Measurements from ENCODE around the gene EARS2. TPM values are rescaled to one million over a fixed set of nuclear protein-coding genes. Genes with fewer than 3 reads are reported as not detected.
A peak's percentile ranks its signal among the peaks of the same experiment; 100 is the strongest.

EARS2 gene
- total and polyA plus RNA-seq, 2 of the 8 experiments (the other 6 are each of a cell fraction or from before 2014, with no cell fraction given): 47.8 to 111 TPM

GRCh38 chr16:23510164-23510914, 46.8 kb downstream of the EARS2 start, which contains the start of gene GGA2:
Gene GGA2 (minus strand): TSS chr16:23510494. CDS start chr16:23510411, 83 bp downstream.
- POLR2A ChIA-PET (ENCODE audit: partially characterized antibody): interaction anchor here (0.8 to 6.9 kb wide), 13 partner anchors 10 to 102 kb away, joined by 3 to 63 read pairs (median 6); no protein-coding TSS in a partner anchor
- Histone ChIP-seq H3K4ac (replicated peaks; ENCODE audit: insufficient read length, low read depth, low read length) (peak within 1 kb of the TSS; percentile 76), H3K79me2 (ENCODE audit: control insufficient read depth in 1 of 2, insufficient read depth in 2 of 2, low read length in 2 of 2) (peaks cover 33 to 45% of the 10 kb centered on the region in 2 experiments), H3K4me1 (replicated peaks in 1 of 4; ENCODE audit: control insufficient read depth in 3 of 4, insufficient read depth in 4 of 4, low read length in 3 of 4) (peaks cover 0 to 9% (median 2%) of the 10 kb centered on the region in 4 experiments; a peak in 4 of 7 replicates), H2BK120ac (replicated peaks; ENCODE audit: low read depth, low read length) (no peak within 1 kb of the TSS), H4K20me1 (replicated peaks in 1 of 2; ENCODE audit: control insufficient read depth in 1 of 2, insufficient read depth in 2 of 2, low read length in 2 of 2) (peaks cover 19 to 23% of the 10 kb centered on the region in 2 experiments), H2AK5ac (ENCODE audit: low read depth, low read length) (peak within 1 kb of the TSS; percentile 86; the same call in 1 of the 2 replicates), H2BK12ac (ENCODE audit: low read depth, low read length) (no peak within 1 kb of the TSS), H2BK15ac (ENCODE audit: low read length) (no peak within 1 kb of the TSS), H2BK20ac (ENCODE audit: low read length) (no peak within 1 kb of the TSS), H2AFZ (ENCODE audit: low read length) (no peak within 1 kb of the TSS), H3K27ac (ENCODE audit: low read depth, low read length) (peak within 1 kb of the TSS; percentile 89), H3K9me3 (ENCODE audit: insufficient read depth in 2 of 2, low read depth in 1 of 2, low read length in 1 of 2) (no peaks in the 10 kb centered on the region), H3K56ac (replicated peaks; ENCODE audit: insufficient read length, low read depth, low read length) (peak within 1 kb of the TSS; percentile 21), H4K91ac (replicated peaks; ENCODE audit: insufficient read length, low read length) (no peak within 1 kb of the TSS), H3K4me2 (ENCODE audit: insufficient read depth in 1 of 2, low read depth in 2 of 2, low read length in 2 of 2) (peak within 1 kb of the TSS; percentile 94 to 100), H2BK5ac (ENCODE audit: low read depth, low read length) (peak within 1 kb of the TSS; percentile 66; the same call in 1 of the 2 replicates), H4K5ac (ENCODE audit: insufficient read length, low read depth, low read length) (peak within 1 kb of the TSS; percentile 36), H3K23me2 (ENCODE audit: low read depth, low read length) (peaks cover 10% of the 10 kb centered on the region), H3K4me3 (ENCODE audit: extremely low read depth in 1 of 4, insufficient read depth in 2 of 4, low read depth in 3 of 4, low read length in 4 of 4) (peak within 1 kb of the TSS; percentile 55 to 99 (median 74)), H3K27me3 (replicated peaks in 1 of 4; ENCODE audit: control insufficient read depth in 3 of 4, extremely low read depth in 1 of 4, insufficient read depth in 3 of 4, low read length in 3 of 4) (no peaks in the 10 kb centered on the region), H3K79me1 (ENCODE audit: low read depth, low read length) (peaks cover 10% of the 10 kb centered on the region; the same call in 1 of the 2 replicates), H3K9ac (replicated peaks in 1 of 4; ENCODE audit: extremely low read depth in 1 of 4, low read depth in 3 of 4, low read length in 3 of 4) (peak within 1 kb of the TSS; percentile 76 to 94 (median 84)), H3K14ac (ENCODE audit: insufficient read length) (no peak within 1 kb of the TSS), H3K18ac (ENCODE audit: extremely low read depth, low read length) (peak within 1 kb of the TSS; percentile 48), H4K8ac (ENCODE audit: extremely low read depth, insufficient read depth, low read length) (peak within 1 kb of the TSS; percentile 79; the same call in 1 of the 2 replicates), H3K23ac (ENCODE audit: insufficient read length) (no peak within 1 kb of the TSS), H3K36me3 (ENCODE audit: control insufficient read depth in 2 of 4, insufficient read depth in 4 of 4, low read length in 3 of 4) (peaks cover 0 to 6% (median 1%) of the 10 kb centered on the region in 4 experiments; a peak in 2 of 8 replicates)
- CTCF ChIA-PET (ENCODE audit: partially characterized antibody): no interaction called here
- 31% methylated on average over 15 of the region's 71 CpGs; no CpG with 5 or more reads in 1 of the 2 experiments for WGBS, 2 experiments (ENCODE audit: extremely low coverage in 1 of 2, insufficient coverage in 1 of 2, insufficient read length in 1 of 2, insufficient replicate concordance in 2 of 2, low coverage in 1 of 2, low lambda C conversion rate in 2 of 2, missing lambda C conversion rate in 1 of 2)
- DNase-seq (ENCODE audit: low read depth in 1 of 2, low spot score in 2 of 2) (peak in 1 of 2 experiments; percentile 87), FAIRE-seq (no peak)
- TF ChIP-seq SIRT6 (IDR thresholded peaks at IDR 0.05; ENCODE audit: low read length): no peak
- no peak for TF ChIP-seq BCL11A (IDR thresholded peaks at IDR 0.05; ENCODE audit: low read depth in 2 of 2, low read length in 2 of 2)
- TF ChIP-seq CHD2 (IDR thresholded peaks at IDR 0.05; ENCODE audit: low read length): no peak
- no peak for TF ChIP-seq EP300 (IDR thresholded peaks at IDR 0.05; ENCODE audit: borderline replicate concordance in 1 of 2, low read depth in 2 of 2, low read length in 2 of 2)
- TF ChIP-seq CTBP2 (IDR thresholded peaks at IDR 0.05; ENCODE audit: borderline replicate concordance, insufficient read depth, insufficient read length, low read length): no peak
- no peak for TF ChIP-seq JUND (IDR thresholded peaks at IDR 0.05; ENCODE audit: low read length)
- TF ChIP-seq BACH1 (IDR thresholded peaks at IDR 0.05; ENCODE audit: low read length): no peak
- TF ChIP-seq NANOG (IDR thresholded peaks at IDR 0.05; ENCODE audit: insufficient read depth, low read depth, low read length, poor library complexity, severe bottlenecking): no peak
- peak; percentile 60 to 84; a peak in 2 of 4 replicates for TF ChIP-seq SIN3A (conservative IDR thresholded peaks at IDR 0.05 in 1 of 2, IDR thresholded peaks at IDR 0.05 in 1 of 2; ENCODE audit: low read depth in 1 of 2, low read length in 2 of 2)
- no peak for TF ChIP-seq SAP30 (IDR thresholded peaks at IDR 0.05; ENCODE audit: insufficient read depth, insufficient replicate concordance, low read length)
- peak; percentile 96 to 99 for TF ChIP-seq POLR2A (IDR thresholded peaks at IDR 0.05; ENCODE audit: control extremely low read depth in 1 of 2, low read depth in 2 of 2, low read length in 2 of 2)
- TF ChIP-seq TCF12 (IDR thresholded peaks at IDR 0.05; ENCODE audit: low read depth, low read length): no peak
